ENCODE data around the gene ANKIB1.
"Not testable (repeated sequence)": the region's sequence is repeated elsewhere in the genome, so short reads cannot be mapped to it uniquely, and the experiment has no call there.

GRCh38 chr7:92359179-92359578 lies 113.4 kb downstream of the ANKIB1 start:
- TF ChIP-seq EZH2phosphoT487 (IDR thresholded peaks at IDR 0.05; ENCODE audit: low read depth, severe bottlenecking, unreplicated experiment); CTCF (IDR thresholded peaks at IDR 0.05; ENCODE audit: poor library complexity); EZH2 (IDR thresholded peaks at IDR 0.05; ENCODE audit: borderline replicate concordance): not testable (repeated sequence)

Data from hepatocyte (in vitro differentiated cells).